ENCODE measurements around the gene OPN4.

The OPN4 gene

GRCh38 chr10:86653987-86654386 is 360 bp upstream of the OPN4 start:
- no peaks in the 10 kb centered on the region; the same call in 1 of the 2 replicates for H4K20me1 ChIP-seq (ENCODE audit: insufficient read depth, low read length)
- no peaks in the 10 kb centered on the region for H3K79me2 ChIP-seq (ENCODE audit: insufficient read depth, low read length)
- peaks cover 7% of the 10 kb centered on the region for H3K27me3 ChIP-seq (ENCODE audit: insufficient read depth, low read length, poor library complexity)
- H3K4me3 ChIP-seq (ENCODE audit: low read depth in 1 of 2, low read length in 2 of 2): no peak overlapping the region
- no peak overlapping the region for H2AFZ ChIP-seq (ENCODE audit: low read depth, low read length)
- H3K9me3 ChIP-seq (ENCODE audit: insufficient read depth, low read length, severe bottlenecking): no peaks in the 10 kb centered on the region
- H3K27ac ChIP-seq (ENCODE audit: low read length): no peak overlapping the region
- H3K36me3 ChIP-seq (ENCODE audit: insufficient read depth, low read length): no peaks in the 10 kb centered on the region
- ATAC-seq (ENCODE audit: insufficient read depth, low read depth) (no peak), DNase-seq (no peak)
- H3K4me1 ChIP-seq (ENCODE audit: insufficient read depth, low read length): no peaks in the 10 kb centered on the region
- no peak overlapping the region for H3K9ac ChIP-seq (ENCODE audit: low read depth, low read length)
- TF ChIP-seq CTCF (IDR thresholded peaks at IDR 0.05; ENCODE audit: borderline replicate concordance, extremely low read depth, low read length, poor library complexity, severe bottlenecking): no peak
- H3K4me2 ChIP-seq (ENCODE audit: insufficient read depth, low read length): no peak overlapping the region

- ATAC-seq (ENCODE audit: insufficient read depth, low read depth) (no peak), DNase-seq (no peak)
- no peak overlapping the region for H2AFZ ChIP-seq (ENCODE audit: low read depth, low read length)
- H3K9ac ChIP-seq (ENCODE audit: low read depth, low read length): no peak overlapping the region
- no peak overlapping the region for H3K4me2 ChIP-seq (ENCODE audit: insufficient read depth, low read length)
- peaks cover 7% of the 10 kb centered on the region for H3K27me3 ChIP-seq (ENCODE audit: insufficient read depth, low read length, poor library complexity)
- no peaks in the 10 kb centered on the region for H3K79me2 ChIP-seq (ENCODE audit: insufficient read depth, low read length)
- no peak overlapping the region for H3K27ac ChIP-seq (ENCODE audit: low read length)
- no peaks in the 10 kb centered on the region for H3K36me3 ChIP-seq (ENCODE audit: insufficient read depth, low read length)
- no peaks in the 10 kb centered on the region for H3K4me1 ChIP-seq (ENCODE audit: insufficient read depth, low read length)
- TF ChIP-seq CTCF (IDR thresholded peaks at IDR 0.05; ENCODE audit: borderline replicate concordance, extremely low read depth, low read length, poor library complexity, severe bottlenecking): no peak
- TF ChIP-seq EZH2 (IDR thresholded peaks at IDR 0.05; ENCODE audit: borderline replicate concordance, low read depth, low read length, severe bottlenecking): no peak
- no peak overlapping the region for H3K4me3 ChIP-seq (ENCODE audit: low read depth in 1 of 2, low read length in 2 of 2)
- no peaks in the 10 kb centered on the region for H3K9me3 ChIP-seq (ENCODE audit: insufficient read depth, low read length, severe bottlenecking)
- H4K20me1 ChIP-seq (ENCODE audit: insufficient read depth, low read length): no peaks in the 10 kb centered on the region; the same call in 1 of the 2 replicates
These were observed 810 bp downstream of the OPN4 start for GRCh38 chr10:86655173-86655540.

GRCh38 chr10:86655596-86655995 is 1.2 kb downstream of the OPN4 start:
- Histone ChIP-seq H3K9me3 (ENCODE audit: insufficient read depth, low read length, severe bottlenecking) (no peaks in the 10 kb centered on the region), H4K20me1 (ENCODE audit: insufficient read depth, low read length) (no peaks in the 10 kb centered on the region; the same call in 1 of the 2 replicates), H3K9ac (ENCODE audit: low read depth, low read length) (no peak overlapping the region), H3K4me2 (ENCODE audit: insufficient read depth, low read length) (no peak overlapping the region), H3K36me3 (ENCODE audit: insufficient read depth, low read length) (no peaks in the 10 kb centered on the region), H3K79me2 (ENCODE audit: insufficient read depth, low read length) (no peaks in the 10 kb centered on the region), H3K4me3 (ENCODE audit: low read depth in 1 of 2, low read length in 2 of 2) (no peak overlapping the region), H3K27ac (ENCODE audit: low read length) (no peak overlapping the region), H3K4me1 (ENCODE audit: insufficient read depth, low read length) (no peaks in the 10 kb centered on the region), H3K27me3 (ENCODE audit: insufficient read depth, low read length, poor library complexity) (peaks cover 7% of the 10 kb centered on the region), H2AFZ (ENCODE audit: low read depth, low read length) (no peak overlapping the region)
- DNase-seq (no peak), ATAC-seq (ENCODE audit: insufficient read depth, low read depth) (no peak)
- TF ChIP-seq CTCF (IDR thresholded peaks at IDR 0.05; ENCODE audit: borderline replicate concordance, extremely low read depth, low read length, poor library complexity, severe bottlenecking) (no peak), EZH2 (IDR thresholded peaks at IDR 0.05; ENCODE audit: borderline replicate concordance, low read depth, low read length, severe bottlenecking) (no peak)

GRCh38 chr10:86657011-86657395 is 2.7 kb downstream of the OPN4 start:
- ATAC-seq (ENCODE audit: insufficient read depth, low read depth): no peak
- H4K20me1 ChIP-seq (ENCODE audit: insufficient read depth, low read length): no peaks in the 10 kb centered on the region
- H3K27me3 ChIP-seq (ENCODE audit: insufficient read depth, low read length, poor library complexity): peaks cover 4% of the 10 kb centered on the region
- no peak overlapping the region for H2AFZ ChIP-seq (ENCODE audit: low read depth, low read length)
- no peak overlapping the region for H3K9ac ChIP-seq (ENCODE audit: low read depth, low read length)
- H3K79me2 ChIP-seq (ENCODE audit: insufficient read depth, low read length): no peaks in the 10 kb centered on the region
- no peak for TF ChIP-seq CTCF (IDR thresholded peaks at IDR 0.05; ENCODE audit: borderline replicate concordance, extremely low read depth, low read length, poor library complexity, severe bottlenecking)
- no peak for TF ChIP-seq EZH2 (IDR thresholded peaks at IDR 0.05; ENCODE audit: borderline replicate concordance, low read depth, low read length, severe bottlenecking)
- no peak overlapping the region for H3K27ac ChIP-seq (ENCODE audit: low read length)
- H3K4me1 ChIP-seq (ENCODE audit: insufficient read depth, low read length): no peaks in the 10 kb centered on the region
- no peak overlapping the region for H3K4me2 ChIP-seq (ENCODE audit: insufficient read depth, low read length)
- no peaks in the 10 kb centered on the region for H3K36me3 ChIP-seq (ENCODE audit: insufficient read depth, low read length)
- no peaks in the 10 kb centered on the region for H3K9me3 ChIP-seq (ENCODE audit: insufficient read depth, low read length, severe bottlenecking)
- H3K4me3 ChIP-seq (ENCODE audit: low read depth in 1 of 2, low read length in 2 of 2): no peak overlapping the region
- DNase-seq: no peak
